GM19372 (cell line): ENCODE results near the gene IL36A.

Source experiments
- ATAC-seq: cut with Tn5 transposase; IDR thresholded peaks from one replicate; pipeline ENCODE4 v1.9.1; 2021; ENCODE audit warnings: mild to moderate bottlenecking, low read depth, moderate library complexity; ENCODE audit not compliant: unreplicated experiment

The IL36A gene

GRCh38 chr2:113005030-113005509 is at the start of gene IL36A:
IL36A (plus strand) TSS chr2:113005459; CDS start chr2:113005872, 413 bp downstream.
- ATAC-seq: no peak

- no peak for ATAC-seq
Measured at GRCh38 chr2:112957511-112957910, 47.7 kb upstream of the IL36A start.

GRCh38 chr2:112958428-112959108 is 46.7 kb upstream of the IL36A start:
- ATAC-seq: no peak

- no peak for ATAC-seq
Measured at GRCh38 chr2:112959109-112959812, 46.0 kb upstream of the IL36A start.

GRCh38 chr2:112960230-112960825 is 44.9 kb upstream of the IL36A start:
- no peak for ATAC-seq

GRCh38 chr2:112962308-112963175 is 42.7 kb upstream of the IL36A start:
- no peak for ATAC-seq

GRCh38 chr2:112967023-112967422 is 38.2 kb upstream of the IL36A start:
- ATAC-seq: no peak

GRCh38 chr2:112972423-112973086 is 32.7 kb upstream of the IL36A start:
- ATAC-seq: no peak

GRCh38 chr2:112973156-112973555 is 32.1 kb upstream of the IL36A start:
- no peak for ATAC-seq

GRCh38 chr2:112977559-112978056 is 27.7 kb upstream of the IL36A start, which contains the start of gene IL36G:
IL36G (plus strand) TSS chr2:112978006; CDS start chr2:112978639, 633 bp downstream.
- no peak for ATAC-seq

- no peak for ATAC-seq
Measured at GRCh38 chr2:112979731-112980130, 25.5 kb upstream of the IL36A start.

GRCh38 chr2:112980537-112980936 is 24.7 kb upstream of the IL36A start:
- ATAC-seq: no peak

- ATAC-seq: no peak
Measured at GRCh38 chr2:112985090-112985489, 20.2 kb upstream of the IL36A start.

- no peak for ATAC-seq
Measured at GRCh38 chr2:112989611-112990010, 15.6 kb upstream of the IL36A start.

GRCh38 chr2:112993831-112994230 is 11.4 kb upstream of the IL36A start:
- ATAC-seq: no peak

GRCh38 chr2:112994648-112995047 is 10.6 kb upstream of the IL36A start:
- ATAC-seq: no peak

- no peak for ATAC-seq
Measured at GRCh38 chr2:112995346-112995920, 9.8 kb upstream of the IL36A start.

- ATAC-seq: no peak
Measured at GRCh38 chr2:112996635-112997034, 8.6 kb upstream of the IL36A start.

GRCh38 chr2:112997151-112997550 is 8.1 kb upstream of the IL36A start:
- ATAC-seq: no peak
